LoVo (cell line): ENCODE measurements around the gene CSE1L.
"Not testable (repeated sequence)": the region's sequence is repeated elsewhere in the genome, so short reads cannot be mapped to it uniquely, and the experiment has no call there.

ENCODE experiments used
- DNase-seq: peaks from one replicate; pipeline ENCODE4 v3.0.0-alpha.2; 2016; ENCODE audit warnings: low spot score

Gene CSE1L

GRCh38 chr20:49123982-49124381 lies 77.9 kb downstream of the CSE1L start:
- DNase-seq, result no peak

DNA sequence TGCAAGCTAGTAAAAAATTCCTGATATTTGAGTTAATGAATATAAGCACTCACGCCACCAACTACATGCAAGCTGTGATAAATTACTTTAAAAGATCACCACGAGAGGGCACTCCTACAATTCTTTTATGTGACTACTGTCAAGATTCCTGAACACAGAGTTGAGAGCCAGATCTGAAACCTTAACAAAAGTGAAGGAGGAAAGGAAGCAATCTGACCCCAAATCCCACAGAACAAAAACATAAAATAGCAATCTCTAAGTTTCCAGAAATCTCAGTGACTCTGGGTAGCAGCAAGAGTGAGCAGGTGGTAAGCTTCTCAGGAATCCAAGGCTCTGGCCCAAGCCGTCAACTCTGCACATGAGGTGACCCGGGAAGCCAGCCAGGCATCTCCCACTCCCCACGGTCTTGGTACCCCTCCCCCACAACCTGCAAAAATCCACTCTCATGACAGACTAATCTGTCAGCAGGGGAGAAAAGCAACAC lies 86.9 kb downstream of the CSE1L start:
- DNase-seq, result peak; percentile 33

DNA sequence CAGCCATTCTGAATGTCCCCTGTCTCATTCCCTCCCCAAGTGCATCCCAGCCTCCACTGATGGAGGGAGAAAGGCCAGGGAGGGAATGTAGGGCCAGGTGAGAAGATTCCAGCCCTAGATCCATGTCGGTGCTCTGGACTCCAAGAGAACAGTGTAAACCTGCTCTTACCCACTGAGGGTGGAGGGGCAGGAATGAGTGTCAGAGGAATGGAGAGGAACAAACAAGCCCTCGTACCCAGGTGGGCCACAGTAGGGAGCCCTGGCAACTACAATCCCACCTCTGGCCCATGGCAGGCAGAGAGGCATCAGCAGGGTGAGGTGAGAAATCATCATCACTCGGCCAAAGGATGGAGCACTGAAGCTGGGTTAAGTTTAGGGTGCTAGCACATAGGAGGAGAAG lies 87.5 kb downstream of the CSE1L start:
- no peak for DNase-seq

GRCh38 chr20:49134797-49135196 lies 88.7 kb downstream of the CSE1L start:
- not testable (repeated sequence) for DNase-seq

DNA sequence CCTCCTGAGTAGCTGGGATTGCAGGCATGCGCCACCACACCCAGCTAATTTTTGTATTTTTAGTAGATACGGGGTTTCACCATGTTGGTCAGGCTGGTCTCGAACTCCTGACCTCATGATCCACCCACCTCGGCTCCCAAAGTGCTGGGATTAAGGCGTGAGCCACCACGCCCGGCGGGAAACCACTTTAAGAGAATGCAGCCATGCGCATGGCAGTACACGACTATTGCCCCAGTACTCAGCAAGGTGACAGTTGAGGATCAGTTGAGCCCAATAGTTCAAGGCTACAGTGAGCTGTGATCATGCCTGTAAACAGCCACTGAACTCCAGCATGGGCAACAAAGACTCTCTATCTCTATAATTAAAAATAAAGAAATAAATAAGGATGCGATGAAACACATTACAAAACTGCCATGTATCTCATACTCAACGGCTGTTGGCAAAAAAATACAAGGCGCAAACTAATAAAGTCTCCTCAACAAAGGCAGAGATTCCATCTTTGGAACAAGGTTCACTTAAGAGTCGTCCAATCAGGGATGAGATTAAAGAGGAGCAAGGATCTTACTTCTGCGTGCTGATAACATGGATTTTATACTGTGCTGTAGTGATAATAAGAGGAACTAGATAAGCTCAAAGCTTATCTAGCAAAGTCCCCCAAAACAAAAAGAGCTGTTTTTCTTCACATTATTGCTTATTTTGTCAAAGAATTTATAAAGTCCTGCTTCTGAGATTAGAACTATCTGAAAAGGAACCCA lies 90.9 kb downstream of the CSE1L start:
- DNase-seq, result no peak

DNA sequence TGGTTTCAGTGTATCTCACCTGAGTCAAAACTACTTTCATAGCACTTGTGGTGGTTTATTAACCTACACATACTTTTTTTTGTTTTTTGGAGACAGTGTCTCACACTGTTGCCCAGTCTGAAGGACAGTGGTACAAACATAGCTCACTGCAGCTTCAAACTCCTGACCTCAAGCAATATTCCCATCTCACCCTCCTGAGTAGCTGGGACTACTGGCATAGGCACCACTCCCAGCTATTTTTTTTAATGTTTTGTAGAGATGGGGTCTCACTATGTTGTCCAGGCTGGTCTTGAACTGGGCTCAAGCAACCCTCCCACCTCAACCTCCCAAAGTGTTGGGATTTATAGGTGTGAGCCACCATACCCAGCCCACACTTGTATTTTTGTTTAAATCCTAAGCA lies 92.3 kb downstream of the CSE1L start:
- DNase-seq, result no peak

DNA sequence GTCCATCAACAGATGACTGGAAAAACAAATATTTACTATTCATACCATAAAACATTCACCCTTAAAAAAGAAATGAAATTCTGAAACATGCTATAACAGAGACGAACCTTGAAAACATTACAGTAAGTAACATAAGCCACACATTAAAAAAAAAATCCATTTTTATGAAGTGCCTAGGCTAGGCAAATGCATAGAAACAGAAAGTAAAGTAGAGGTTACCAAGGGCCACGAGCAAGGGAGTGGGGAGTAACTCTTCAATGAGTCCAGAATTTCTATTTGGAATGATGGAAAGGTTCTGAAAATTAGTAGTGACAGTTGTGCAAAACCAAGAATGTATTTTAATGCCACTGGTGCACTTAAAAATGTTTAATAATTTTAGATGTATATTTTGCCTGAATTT lies 94.3 kb downstream of the CSE1L start:
- DNase-seq, result no peak

- DNase-seq, result no peak
These were observed 94.7 kb downstream of the CSE1L start for GRCh38 chr20:49140834-49141233.
